HG03520 (cell line): ENCODE measurements around the gene POLR2J.
"Not testable (repeated sequence)": the region's sequence is repeated elsewhere in the genome, so short reads cannot be mapped to it uniquely, and the experiment has no call there.

Experiments used
- ATAC-seq: cut with Tn5 transposase; IDR thresholded peaks from one replicate; pipeline ENCODE4 v1.9.1; 2021; ENCODE audit warnings: mild to moderate bottlenecking, moderate library complexity; ENCODE audit not compliant: unreplicated experiment

The POLR2J gene

DNA sequence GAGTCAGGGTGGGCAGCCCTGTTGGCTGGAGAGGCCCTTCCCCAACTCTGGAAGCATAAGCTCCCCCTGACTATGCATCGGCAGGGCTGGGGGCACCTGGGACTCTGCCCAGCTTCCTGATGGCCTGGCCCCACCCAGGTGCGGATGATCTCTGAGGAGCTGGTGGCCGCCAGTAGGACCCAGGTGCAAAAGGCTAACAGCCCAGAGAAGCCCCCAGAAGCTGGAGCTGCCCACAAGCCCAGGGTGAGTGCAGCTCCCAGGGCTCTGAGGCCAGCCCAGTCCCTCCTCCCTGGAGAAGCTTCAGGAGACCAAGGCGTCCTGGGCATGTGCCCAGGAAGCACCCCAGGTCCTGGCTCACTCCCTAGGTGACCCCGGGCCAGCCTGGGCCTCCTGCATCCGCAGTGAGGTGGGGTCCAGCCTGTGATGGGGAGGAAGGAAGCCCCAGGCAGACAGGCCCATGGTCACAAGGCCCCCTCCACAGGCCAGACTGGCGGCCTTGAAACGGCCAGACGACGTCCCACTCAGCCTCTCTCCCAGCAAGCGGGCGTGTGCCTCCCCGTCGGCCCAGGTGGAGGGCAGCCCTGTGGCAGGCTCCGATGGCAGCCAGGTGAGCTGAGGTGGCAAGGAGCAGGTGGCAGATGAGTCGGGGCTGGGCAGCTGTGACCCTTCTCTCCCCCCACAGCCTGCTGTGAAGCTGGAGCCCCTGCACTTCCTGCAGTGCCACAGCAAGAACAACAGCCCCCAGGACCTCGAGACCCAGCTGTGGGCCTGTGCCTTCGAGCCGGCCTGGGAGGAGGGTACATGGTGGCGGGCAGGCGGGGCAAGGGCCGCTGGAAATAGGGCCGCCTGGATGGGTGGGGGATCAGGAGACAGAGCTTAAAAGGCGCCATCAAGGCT is 10.9 kb downstream of the POLR2J start:
- ATAC-seq = no peak

DNA sequence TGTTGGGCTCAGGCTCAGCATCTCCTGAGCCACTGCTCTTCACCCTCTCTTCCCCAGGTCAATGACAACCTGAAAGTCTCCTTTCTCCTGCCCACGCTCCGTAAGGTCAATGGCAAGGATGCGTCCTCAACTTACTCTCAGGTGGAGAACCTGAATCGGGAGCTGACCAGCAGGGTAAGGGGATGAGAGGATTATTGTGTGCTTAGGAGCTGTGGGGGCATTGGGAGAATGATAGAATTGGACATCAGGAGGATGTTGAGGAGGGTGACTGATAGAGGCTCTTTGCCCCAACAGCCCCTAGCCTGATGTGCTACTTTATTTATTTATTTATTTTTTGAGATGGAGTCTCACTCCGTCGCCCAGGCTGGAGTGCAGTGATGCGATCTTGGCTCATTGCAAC is 12.6 kb downstream of the POLR2J start:
- ATAC-seq = no peak

DNA sequence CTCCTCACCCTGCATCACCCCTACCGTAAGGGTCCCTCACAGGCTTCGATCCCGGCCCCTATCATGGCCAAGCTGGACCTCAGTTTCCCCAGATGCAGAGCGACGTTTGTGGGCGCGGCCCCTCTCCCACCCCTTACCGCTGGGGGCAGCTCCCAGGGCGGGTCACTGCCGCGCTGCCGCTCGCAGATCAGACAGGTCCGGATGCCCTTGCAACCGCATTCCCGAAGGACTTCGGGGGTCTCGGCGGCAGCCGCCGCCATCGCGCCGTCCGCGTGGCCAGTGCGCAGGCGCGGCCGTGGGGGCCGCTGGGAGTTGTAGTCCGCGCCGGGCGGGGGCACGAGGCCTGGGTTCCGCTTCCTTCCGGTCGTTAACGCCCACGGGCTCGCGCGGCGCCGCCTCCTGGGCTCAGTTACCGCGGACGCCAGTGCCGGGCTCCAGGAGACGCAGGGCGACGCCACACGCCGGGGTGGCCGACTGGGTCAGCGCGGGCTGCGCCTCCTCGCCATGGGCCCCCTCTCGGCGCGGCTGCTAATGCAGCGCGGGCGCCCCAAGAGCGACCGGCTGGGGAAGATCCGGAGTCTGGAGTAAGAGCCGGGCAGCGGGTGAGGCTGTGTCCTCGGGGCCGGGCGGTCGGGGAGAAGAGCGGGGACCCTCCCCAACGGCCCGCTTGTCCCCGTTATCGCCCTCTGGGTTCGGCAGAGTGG is 14.0 kb downstream of the POLR2J start, which contains the start of the genes ALKBH4 and LRWD1:
ALKBH4 (minus strand) TSS at position 287 of the 704 bp plus-strand sequence; CDS start at position 260, 27 bp downstream.
LRWD1 (plus strand) TSS at position 408 of the 704 bp plus-strand sequence; CDS start at position 505, 97 bp downstream.
- ATAC-seq = peak; percentile 79

DNA sequence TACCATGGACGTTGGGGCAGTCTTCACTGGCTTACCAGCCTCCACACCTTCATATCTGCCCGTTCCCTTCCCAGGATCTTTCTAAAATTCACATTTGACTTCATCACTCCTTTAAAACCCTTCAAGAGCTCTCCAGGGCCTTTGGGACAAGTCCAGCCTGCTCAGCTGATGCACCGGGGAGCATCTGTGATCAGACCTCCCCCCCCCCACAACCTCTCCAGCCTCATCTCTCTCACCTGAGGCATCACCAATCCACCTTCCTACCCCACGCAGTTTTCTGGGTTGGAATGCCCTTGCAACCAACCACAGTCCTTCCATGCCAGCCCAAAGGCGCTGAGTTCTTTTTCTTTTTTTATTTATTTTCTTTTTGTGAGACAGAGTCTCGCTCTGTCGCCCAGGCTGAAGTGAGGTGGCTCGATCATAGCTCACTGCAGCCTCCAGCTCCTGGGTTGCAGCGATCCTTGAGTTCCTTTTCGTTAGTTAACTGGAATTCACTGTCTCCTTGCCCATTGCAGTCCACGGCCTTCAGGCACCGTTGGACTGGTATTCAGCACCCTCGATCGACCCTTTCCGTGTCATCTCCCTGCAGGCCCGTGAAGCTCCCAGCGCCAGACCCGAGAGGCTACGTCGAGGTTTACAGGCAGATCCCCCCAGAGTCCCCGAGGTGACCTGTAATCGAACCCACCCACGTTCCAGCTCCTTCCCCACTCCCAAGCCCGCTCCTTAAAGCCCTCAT is 14.7 kb downstream of the POLR2J start:
- ATAC-seq = no peak

DNA sequence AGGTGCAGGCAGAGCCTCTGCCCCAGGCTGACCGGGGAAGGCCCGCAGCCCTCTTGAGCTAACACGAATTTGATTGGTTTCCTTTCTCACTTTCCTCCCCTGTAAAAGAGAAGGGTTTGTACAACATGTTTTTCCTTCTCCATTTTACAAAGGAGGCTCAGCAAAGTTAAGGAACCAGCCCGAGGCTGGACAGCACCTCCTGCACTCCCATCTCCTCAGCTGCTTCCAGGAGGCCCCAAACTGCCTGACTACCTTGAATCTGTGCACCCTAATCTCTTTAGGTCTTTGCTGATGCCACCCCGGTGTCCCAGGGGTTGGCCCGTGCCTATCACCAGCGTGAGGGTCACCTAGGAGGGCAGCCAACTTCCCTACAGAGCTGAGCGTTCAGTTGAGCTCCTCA is 18.3 kb downstream of the POLR2J start:
- ATAC-seq = no peak

DNA sequence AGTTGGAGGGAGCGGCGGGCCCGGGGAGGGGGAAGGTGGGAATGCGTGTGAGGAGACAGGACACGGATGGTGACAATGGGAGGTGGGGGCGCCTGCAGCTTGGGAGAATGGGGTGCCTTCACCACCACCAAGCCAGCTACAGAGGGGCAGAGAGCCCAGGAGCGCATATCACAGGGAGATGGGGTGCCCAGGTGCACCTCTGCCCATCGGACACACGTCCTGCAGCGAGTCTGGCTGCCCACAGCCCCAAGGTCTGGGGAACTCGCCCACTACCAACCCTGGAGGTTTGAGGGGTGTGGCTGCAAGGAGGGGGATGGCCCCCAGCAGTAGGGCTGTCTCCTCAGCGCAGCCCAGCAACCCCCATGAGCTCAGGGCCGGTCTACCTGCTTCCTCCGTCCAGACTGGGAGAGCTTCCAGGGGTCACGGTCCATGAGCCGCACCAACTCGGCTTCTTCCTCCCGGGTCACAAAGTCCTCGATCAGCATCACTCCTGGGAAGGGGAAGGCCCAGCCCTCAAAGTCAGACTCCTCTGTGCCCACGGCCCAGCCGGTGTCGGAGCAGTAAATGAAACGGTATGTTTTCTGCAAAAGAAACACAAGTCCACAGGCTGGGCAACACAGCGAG is 19.4 kb downstream of the POLR2J start:
- ATAC-seq = no peak

DNA sequence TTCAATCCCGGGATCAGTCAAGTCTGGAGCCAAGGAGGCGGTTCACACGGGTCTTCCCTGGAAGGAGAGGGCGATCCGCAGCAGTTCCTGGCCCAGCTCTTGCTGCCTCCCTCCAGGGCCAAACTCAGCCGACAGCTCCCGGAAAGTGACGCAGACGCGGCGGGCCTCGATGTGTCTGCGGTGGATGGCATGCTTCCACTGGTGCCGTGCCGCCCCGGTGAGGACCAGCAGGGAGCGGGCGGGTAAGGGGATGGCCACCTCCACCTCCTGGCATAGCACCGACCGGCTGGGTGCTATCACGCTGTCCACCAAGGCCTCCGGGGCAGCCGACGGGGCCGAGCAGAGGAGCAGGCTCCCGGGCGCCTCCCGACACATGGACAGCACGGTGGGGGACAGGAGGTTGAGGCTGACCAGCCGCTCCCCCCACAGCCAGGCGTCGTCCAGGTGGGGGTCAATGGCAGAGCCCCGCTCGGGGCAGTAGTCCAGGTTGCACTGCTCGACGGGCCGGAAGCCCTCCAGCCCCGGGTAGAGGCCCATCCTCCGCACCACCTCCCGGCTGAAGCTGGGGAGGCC is 21.3 kb downstream of the POLR2J start:
- ATAC-seq = no peak

DNA sequence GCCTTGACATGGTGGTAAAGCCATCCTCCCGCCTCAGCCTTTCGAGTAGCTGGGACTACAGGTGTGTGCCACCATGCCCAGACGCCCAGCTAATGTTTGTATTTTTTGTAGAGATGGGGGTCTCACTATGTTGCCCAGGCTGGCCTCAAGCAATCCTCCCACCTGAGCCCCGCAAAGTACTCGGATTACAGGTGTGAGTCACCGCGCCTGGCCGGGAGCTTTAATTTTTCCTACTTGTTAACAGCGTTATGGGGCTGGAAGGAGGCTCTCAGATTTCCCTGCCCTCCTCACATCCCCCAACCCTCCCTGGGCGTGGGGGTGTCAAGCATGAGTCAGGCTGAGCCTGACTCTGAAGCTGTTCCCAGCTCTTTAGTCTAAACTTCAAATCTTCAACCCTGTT is 22.4 kb downstream of the POLR2J start:
- no peak for ATAC-seq

DNA sequence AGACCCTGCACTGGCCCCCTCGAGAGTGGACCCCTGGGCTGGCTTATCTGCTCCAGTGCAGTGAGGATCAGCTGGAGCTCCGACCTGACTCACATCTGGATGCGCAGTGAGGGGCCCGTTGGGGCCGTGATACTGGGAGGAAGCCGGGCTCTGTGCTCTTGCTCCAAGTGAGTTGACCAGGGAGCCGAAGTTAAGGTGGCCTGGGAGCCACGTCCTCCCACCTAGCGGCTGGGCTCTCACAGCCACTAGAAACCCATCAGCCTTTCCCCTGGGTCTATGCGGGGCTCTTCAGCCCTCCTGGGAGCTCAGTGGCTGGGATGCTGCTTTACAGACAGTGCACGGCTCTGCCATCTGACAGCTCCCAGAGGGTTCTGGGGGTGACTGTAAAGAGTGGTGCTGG is 23.1 kb downstream of the POLR2J start:
- ATAC-seq = no peak

DNA sequence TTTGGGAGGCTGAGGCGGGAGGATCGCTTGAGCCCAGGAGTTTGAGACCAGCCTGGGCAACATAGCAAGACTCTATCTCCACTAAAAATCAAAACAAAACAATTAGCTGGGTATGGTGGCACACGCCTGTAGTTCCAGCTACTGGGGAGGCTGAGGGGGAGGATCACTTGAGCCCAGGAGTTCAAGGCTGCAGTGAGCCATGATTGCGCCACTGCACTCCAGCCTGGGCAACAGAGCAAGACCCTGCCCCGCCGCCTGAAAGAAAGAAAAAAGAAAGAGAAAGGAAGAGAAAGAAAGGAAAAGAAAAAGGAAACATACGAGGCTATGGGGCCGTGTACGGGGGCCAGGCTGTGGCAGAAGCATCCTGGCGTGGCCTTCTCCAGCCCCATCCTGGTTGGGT is 23.8 kb downstream of the POLR2J start:
- not testable (repeated sequence) for ATAC-seq

DNA sequence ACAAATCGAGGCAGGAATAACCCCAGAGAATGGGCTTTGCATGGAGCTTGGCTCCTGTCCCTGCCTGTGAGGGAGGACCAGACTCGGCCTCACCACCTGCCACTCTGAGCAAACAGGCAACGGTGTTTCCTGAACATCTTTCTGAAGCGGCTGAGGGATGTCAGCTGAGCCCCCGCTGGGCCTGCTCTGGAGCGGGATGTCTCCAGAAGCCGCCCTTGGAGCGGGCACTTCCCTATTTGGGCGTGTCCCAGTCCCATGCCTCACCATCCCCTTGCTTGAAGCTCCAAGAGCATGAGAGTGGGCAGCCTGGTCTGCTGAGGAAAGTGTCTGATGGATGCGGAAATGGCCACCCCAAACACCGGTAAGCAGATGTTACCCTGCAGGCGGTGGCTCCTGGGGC is 24.3 kb downstream of the POLR2J start:
- no peak for ATAC-seq

DNA sequence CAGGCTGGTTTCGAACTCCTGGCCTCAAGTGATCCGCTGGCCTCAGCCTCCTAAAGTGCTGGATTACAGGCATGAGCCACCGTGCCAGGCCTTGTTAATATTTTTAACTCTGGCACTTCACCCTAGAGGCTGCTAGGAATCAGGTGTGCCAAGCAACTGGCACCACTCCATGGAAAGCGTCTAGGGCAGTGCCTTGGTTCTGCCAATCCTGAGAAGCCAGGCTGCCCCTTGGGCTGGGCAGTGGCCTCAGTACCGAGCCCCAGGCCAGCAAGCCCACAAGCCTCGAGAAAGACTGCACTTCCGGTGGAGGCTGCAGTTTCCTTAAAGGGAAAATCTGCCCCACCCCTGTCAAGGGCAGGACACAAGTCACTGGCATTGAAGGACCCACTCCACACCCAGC is 25.4 kb downstream of the POLR2J start:
- ATAC-seq = no peak

DNA sequence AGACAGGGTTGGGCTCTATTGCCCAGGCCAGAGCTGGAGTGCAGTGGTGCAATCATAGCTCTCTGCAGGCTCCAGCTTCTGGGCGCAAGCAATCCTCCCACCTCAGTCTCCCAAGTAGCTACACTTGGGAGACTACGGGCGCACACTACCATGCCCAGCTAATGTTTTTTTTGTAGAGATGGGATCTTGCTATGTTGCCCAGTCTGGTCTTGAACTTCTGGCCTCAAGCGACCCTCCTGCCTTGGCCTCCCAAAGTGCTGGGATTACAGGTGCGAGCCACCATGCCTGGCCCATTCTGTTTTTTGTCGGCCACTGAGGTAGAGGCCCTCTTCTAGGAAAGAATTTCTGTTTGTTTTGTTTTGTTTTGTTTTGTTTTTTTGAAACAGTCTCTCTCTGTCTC is 26.3 kb downstream of the POLR2J start:
- ATAC-seq = no peak

DNA sequence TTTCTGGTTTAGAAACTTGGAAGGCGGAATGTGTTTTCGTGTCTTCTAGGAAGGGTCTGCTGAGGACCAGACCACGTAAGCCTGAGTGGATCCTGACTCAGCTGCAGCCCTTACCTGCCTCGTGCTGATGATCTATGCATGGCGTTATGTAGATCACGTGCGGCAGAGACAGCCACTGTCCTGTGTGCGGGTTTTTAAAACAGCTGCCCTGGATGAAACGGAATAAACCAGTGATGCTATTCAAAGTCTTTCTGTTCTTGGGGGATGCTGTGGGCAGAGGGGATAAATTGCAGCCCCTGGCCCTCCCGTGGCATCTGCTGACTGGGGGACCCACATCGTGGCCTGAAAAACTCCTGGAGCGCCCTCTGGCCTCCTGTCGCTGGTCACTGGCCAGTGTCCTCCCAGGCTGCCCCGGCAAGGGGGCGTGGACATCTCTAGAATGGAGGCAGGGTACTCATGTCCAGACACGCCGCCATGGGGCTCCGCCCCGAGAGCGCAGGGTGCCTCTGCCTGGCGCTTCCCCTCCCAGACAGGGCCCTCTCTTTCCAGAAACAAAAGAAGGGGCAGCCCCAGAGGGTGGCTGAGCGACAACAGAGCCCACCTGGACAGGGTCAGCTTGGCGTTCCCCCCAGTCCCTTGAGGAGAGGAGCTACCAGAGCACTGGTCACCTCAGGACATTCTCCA is 27.2 kb downstream of the POLR2J start:
- ATAC-seq = no peak

DNA sequence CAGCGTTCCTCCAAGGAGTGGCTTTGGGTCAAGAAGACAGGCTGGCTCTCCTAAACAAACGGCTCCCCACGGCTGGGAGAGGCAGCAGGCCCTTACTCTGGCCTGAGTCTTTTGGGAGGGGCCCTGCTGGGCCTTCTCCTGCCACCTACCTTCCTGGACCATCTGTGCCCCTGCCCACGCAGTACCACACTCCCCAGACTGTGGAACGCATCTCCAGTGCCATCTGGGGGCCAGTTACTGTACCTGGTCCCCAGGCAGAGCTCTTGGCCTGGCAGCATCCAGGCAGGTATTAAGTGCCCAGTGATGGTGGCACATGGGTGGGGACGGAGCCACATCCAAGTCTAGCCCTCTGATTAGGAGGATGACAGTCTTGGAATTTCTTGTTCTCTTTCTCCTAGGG is 28.5 kb downstream of the POLR2J start:
- ATAC-seq = no peak

DNA sequence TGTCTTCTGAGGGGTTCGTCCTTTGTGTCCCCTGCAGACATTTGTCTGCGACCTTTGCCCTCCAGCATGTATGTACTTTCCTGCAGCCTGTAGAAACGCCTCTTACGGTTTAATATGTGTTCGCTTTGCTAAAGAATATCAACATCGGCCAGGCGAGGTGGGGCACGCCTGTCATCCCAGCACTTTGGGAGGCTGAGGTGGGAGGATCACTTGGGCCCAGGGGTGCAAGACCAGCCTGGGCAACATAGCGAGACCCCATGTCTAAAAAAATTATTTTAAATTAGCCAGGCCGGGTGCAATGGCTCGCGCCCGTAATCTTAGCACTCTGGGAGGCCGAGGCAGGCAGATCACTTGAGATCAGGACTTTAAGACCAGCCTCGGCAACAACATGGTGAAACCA is 29.6 kb downstream of the POLR2J start:
- no peak for ATAC-seq

DNA sequence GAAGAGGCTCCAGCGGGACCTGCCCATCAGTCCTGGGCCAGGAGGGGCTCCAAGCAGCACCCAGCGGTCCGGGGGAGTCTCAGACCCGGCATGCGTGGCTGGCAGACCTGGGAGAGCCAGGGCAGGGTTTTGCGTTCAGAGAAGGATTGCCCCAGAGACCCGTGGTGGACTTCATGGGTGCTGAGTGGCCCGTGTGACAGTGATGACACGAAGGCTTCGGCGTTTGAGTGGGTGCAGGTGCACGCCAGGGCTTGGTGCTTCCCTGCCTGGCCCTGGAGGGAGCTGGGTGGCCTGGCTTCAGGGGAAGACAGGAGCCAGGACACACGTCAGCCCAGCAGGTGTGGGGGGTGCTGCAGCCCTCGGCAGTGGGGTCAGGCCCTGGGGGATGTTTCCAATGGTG is 31.4 kb downstream of the POLR2J start:
- no peak for ATAC-seq

DNA sequence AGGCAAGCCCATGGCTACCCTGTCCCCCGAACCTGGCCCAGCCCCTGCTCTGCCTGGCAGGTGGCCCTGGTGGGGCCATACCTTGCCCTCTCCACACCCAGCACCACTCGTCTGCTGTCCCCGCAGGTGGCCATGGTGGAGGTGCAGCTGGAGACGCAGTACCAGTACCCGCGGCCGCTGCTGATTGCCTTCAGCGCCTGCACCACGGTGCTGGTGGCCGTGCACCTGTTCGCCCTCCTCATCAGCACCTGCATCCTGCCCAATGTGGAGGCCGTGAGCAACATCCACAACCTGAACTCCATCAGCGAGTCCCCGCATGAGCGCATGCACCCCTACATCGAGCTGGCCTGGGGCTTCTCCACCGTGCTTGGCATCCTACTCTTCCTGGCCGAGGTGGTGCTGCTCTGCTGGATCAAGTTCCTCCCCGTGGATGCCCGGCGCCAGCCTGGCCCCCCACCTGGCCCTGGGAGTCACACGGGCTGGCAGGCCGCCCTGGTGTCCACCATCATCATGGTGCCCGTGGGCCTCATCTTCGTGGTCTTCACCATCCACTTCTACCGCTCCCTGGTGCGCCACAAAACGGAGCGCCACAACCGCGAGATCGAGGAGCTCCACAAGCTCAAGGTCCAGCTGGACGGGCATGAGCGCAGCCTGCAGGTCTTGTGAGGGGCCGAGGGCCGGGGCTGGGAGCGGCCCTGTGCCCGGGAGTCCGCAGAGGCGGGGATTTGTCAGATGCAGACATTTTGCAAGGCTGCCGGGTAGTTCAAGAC is 32.1 kb downstream of the POLR2J start:
- ATAC-seq = no peak

DNA sequence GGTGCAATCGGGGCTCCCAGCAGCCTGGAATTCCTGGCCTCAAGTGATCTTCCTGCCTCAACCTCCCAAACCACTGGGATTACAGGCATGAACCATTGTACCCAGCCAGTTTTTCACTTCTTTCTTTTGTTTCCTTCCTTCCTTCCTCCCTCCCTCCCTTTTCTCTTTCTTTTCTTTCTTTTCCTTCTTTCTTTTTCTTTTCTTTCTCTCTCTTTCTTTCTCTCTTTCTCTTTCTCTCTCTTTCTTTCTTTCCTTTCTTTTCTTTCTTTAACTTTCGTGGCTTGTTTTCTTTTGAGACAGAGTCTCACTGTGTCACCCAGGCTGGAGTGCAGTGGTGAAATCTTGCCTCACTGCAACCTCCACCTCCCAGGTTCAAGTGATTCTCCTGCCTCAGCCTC is 33.0 kb downstream of the POLR2J start:
- no peak for ATAC-seq
